ENCODE data around the gene APCDD1L. TPM values are rescaled to one million over a fixed set of nuclear protein-coding genes. Genes with fewer than 3 reads are reported as not detected.

APCDD1L gene
- 4.5 and 6.4 TPM in 2 replicates for total RNA-seq

DNA sequence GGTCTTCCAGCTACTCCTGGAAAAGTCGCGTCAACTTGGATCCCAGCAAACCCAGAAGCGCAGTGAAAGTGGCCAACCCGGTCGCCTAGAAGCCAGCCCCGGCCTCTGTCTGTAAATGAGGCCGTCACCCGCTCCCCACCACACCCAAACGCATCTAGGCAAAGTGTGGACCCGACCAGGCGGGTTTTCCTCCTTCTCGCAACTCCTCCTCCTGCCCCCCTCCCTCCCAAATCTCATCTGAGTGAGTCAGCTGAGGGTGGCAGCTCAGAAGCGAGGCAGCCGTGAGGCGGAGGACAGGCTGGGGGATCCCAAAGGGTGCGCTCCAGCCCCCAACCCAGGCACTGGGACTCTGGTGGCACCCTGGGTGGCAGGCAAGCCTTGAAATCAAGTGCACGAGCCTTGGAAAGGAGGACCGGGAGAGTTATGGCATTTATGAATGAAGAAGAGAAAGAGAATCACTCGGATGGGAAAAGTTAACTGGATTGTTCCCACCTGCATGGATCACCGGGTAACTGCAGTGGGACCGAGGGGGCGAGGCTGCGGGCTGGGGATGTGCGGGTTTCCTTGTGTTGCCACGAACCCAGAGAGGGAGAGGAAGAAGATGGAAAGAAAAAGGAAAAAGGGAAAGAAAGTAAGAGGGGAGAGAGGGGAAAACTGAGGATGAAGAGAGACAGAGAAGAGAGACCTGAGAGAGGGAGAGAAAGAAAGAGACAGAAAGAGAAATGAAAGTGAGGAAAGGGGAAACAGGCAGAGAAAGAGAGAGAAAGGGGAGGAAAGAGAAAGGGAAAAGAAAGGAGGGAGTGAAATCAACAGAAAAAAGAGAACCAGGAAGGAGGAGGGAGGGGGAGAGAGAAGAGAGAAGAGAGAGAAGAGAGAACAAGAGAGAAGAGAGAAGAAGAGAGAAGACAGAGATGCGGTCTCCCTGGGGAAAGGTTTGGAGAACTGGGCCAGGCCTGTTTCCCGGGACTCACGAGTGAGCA is at the start of gene APCDD1L:
APCDD1L (minus strand) TSS at position 167 of the 980 bp plus-strand sequence. CDS start 692 bp downstream, outside the sequence.

Other genes starting within 250 kb of the APCDD1L start
- gene RAB22A, start 205.7 kb downstream of the APCDD1L start, total RNA-seq, result 35.1 and 35.4 TPM in 2 replicates
- 15.9 and 17.5 TPM in 2 replicates for gene VAPB, start 126.2 kb downstream of the APCDD1L start, total RNA-seq
- gene STX16, start 135.9 kb upstream of the APCDD1L start, total RNA-seq, result 28.2 and 32.4 TPM in 2 replicates
- gene NPEPL1, start 177.4 kb upstream of the APCDD1L start, total RNA-seq, result 14.5 and 14.9 TPM in 2 replicates

All from articular chondrocyte of knee joint (primary cell).